ENCODE results near the gene SLC38A9.

The SLC38A9 gene

DNA sequence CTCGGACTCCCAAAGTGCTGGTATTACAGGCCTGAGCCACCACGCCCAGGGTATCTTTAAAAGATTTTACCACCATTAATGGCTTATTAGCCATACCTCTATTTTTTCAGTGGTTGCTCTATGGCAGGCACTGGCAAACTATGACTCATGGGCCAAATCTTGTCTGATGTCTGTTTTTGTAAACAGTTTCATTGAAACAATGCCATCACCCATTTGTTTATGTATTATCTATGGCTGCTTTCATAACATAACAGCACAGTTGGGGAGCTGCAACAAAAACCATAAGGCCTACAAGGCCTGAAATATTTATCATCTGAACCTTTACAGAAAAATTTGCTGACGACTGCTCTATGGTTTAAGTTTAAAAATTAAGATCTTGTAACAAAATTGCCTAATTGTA lies 66.8 kb downstream of the SLC38A9 start:
- H3K4me3 ChIP-seq (ENCODE audit: low read depth, low read length) = no peak overlapping the region
- TF ChIP-seq MAX (IDR thresholded peaks at IDR 0.05; ENCODE audit: low read depth, low read length) (no peak), POLR2A (IDR thresholded peaks at IDR 0.05; ENCODE audit: extremely low read depth, insufficient read length) (no peak), CTCF (IDR thresholded peaks at IDR 0.05; ENCODE audit: low read depth, low read length) (no peak), MYC (IDR thresholded peaks at IDR 0.05; ENCODE audit: low read depth, low read length) (no peak)
- DNase-seq (ENCODE audit: low read depth) = no peak

DNA sequence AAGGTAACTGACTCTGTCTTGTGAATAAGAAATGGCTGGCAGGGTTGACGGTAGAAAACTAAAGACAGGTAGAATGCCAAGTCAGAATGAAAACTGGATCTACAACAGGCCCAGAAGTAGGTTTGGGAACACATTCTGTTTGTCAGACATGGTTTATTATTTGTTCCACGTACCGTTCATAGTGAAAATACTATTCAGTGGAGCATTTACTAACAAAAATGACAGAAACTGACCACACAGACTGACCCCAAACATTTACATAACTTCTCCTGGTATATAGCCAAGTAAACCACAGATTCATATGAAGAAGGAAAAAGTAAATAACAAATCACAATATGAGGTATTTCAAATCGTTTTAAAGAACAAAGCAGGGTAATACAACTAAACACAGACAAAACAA lies 73.7 kb downstream of the SLC38A9 start:
- DNase-seq (ENCODE audit: low read depth) = no peak
- no peak for TF ChIP-seq POLR2A (IDR thresholded peaks at IDR 0.05; ENCODE audit: extremely low read depth, insufficient read length)
- no peak for TF ChIP-seq CTCF (IDR thresholded peaks at IDR 0.05; ENCODE audit: low read depth, low read length)
- TF ChIP-seq MYC (IDR thresholded peaks at IDR 0.05; ENCODE audit: low read depth, low read length) = no peak
- no peak for TF ChIP-seq MAX (IDR thresholded peaks at IDR 0.05; ENCODE audit: low read depth, low read length)
- no peak overlapping the region for H3K4me3 ChIP-seq (ENCODE audit: low read depth, low read length)

- no peak overlapping the region for H3K4me3 ChIP-seq (ENCODE audit: low read depth, low read length)
- TF ChIP-seq MYC (IDR thresholded peaks at IDR 0.05; ENCODE audit: low read depth, low read length) = no peak
- TF ChIP-seq CTCF (IDR thresholded peaks at IDR 0.05; ENCODE audit: low read depth, low read length) = no peak
- no peak for TF ChIP-seq MAX (IDR thresholded peaks at IDR 0.05; ENCODE audit: low read depth, low read length)
- TF ChIP-seq POLR2A (IDR thresholded peaks at IDR 0.05; ENCODE audit: extremely low read depth, insufficient read length) = no peak
- no peak for DNase-seq (ENCODE audit: low read depth)
Observed at GRCh38 chr5:55638051-55638450, 74.1 kb downstream of the SLC38A9 start.

DNA sequence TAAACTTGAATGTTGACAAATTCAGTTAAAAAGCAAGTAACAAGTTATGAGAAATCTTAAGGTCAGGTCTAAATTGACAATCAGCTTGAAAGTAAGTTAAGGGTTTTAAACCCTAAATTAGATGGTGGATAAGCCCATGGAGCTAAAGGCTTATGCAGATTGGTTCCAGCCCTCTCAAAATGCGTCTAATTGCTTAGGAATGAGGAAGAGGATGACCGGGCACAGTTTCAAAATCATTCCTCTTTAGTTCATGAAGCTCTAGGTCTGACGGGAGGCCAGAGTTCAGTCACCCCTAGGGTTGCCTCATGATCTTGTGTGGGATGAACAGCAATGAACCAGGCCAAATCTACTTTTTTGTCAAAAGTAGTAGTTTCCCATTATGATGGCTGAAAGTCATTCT lies 75.4 kb downstream of the SLC38A9 start:
- DNase-seq (ENCODE audit: low read depth) = peak; percentile 14
- TF ChIP-seq MAX (IDR thresholded peaks at IDR 0.05; ENCODE audit: low read depth, low read length) (no peak), POLR2A (IDR thresholded peaks at IDR 0.05; ENCODE audit: extremely low read depth, insufficient read length) (no peak), CTCF (IDR thresholded peaks at IDR 0.05; ENCODE audit: low read depth, low read length) (no peak), MYC (IDR thresholded peaks at IDR 0.05; ENCODE audit: low read depth, low read length) (no peak)
- no peak overlapping the region for H3K4me3 ChIP-seq (ENCODE audit: low read depth, low read length)

DNA sequence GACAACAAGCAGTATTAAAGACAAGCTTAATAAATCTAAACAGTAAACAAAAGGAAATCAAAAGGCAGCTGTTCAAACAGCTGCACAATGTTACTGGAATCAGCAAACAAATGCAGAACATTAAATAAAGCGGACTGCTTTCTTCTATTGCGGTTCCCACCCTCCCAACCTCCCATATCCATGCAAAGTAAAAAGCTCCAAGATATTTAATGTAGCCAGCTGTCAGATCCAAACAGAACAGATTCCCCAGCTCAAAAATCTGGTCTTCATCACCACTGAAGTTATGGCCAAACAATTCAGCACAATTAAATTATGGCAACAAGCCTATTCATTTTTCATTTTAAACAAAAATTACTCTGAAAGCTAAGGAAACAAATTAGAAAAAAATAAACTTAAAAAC lies 75.9 kb downstream of the SLC38A9 start:
- TF ChIP-seq CTCF (IDR thresholded peaks at IDR 0.05; ENCODE audit: low read depth, low read length) = no peak
- no peak for TF ChIP-seq POLR2A (IDR thresholded peaks at IDR 0.05; ENCODE audit: extremely low read depth, insufficient read length)
- TF ChIP-seq MAX (IDR thresholded peaks at IDR 0.05; ENCODE audit: low read depth, low read length) = no peak
- no peak for TF ChIP-seq MYC (IDR thresholded peaks at IDR 0.05; ENCODE audit: low read depth, low read length)
- no peak overlapping the region for H3K4me3 ChIP-seq (ENCODE audit: low read depth, low read length)
- no peak for DNase-seq (ENCODE audit: low read depth)

- DNase-seq (ENCODE audit: low read depth) = no peak
- TF ChIP-seq MYC (IDR thresholded peaks at IDR 0.05; ENCODE audit: low read depth, low read length) = no peak
- TF ChIP-seq MAX (IDR thresholded peaks at IDR 0.05; ENCODE audit: low read depth, low read length) = no peak
- TF ChIP-seq CTCF (IDR thresholded peaks at IDR 0.05; ENCODE audit: low read depth, low read length) = no peak
- TF ChIP-seq POLR2A (IDR thresholded peaks at IDR 0.05; ENCODE audit: extremely low read depth, insufficient read length) = no peak
- H3K4me3 ChIP-seq (ENCODE audit: low read depth, low read length) = no peak overlapping the region
Observed at GRCh38 chr5:55634866-55635265, 77.3 kb downstream of the SLC38A9 start.

Data from NB4 (cell line).